GM06990 (cell line): ENCODE measurements around the gene SCN8A.

Experiments
- DNase-seq: peaks from one replicate; pipeline ENCODE4 v3.0.0-alpha.2; 2011; ENCODE audit not compliant: insufficient read length; ENCODE audit errors: extremely low read depth
- H3K27me3 ChIP-seq: replicated peaks from 2 replicates; pipeline ENCODE4 v1.6.0; 2011; ENCODE audit warnings: low read length; ENCODE audit not compliant: control insufficient read depth, insufficient read depth
- H3K36me3 ChIP-seq: 2 replicates; pipeline ENCODE4 v1.5.1; 2011; ENCODE audit warnings: low read length; ENCODE audit not compliant: control insufficient read depth, insufficient read depth
- H3K4me3 ChIP-seq: replicated peaks from 2 replicates; pipeline ENCODE4 v1.5.1; 2011; ENCODE audit warnings: low read depth, mild to moderate bottlenecking, control low read depth, low read length
- TF ChIP-seq, protein P1 (sequence below): IDR thresholded peaks from 2 replicates; pipeline ENCODE4 v1.5.1; 2011; ENCODE audit warnings: low read length, control low read depth, mild to moderate bottlenecking, inconsistent platforms; ENCODE audit not compliant: insufficient read depth, poor library complexity, severe bottlenecking

Gene SCN8A

DNA sequence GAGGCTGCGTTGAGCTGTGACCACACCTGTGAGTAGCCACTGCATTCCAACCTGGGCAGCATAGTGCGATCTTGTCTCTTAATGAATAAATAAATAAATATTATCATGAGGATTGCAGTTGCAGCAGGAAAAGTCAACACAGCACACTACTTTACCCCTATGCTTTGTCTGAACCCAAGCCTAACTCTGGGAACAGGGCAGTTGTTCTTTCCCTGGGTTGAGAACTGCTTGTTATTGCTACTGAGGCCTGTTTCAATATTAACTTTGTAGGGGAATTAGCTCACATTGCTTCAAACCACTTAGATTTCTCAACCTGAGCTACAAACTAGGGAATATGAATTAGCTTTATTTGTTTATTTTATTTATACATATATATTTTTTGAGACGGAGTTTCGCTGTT lies 102.5 kb downstream of the SCN8A start:
- Histone ChIP-seq H3K27me3 (no peaks in the 10 kb centered on the region; the same call in 1 of the 2 replicates), H3K4me3 (no peak overlapping the region), H3K36me3 (no peaks in the 10 kb centered on the region)
- TF ChIP-seq, protein P1, sequence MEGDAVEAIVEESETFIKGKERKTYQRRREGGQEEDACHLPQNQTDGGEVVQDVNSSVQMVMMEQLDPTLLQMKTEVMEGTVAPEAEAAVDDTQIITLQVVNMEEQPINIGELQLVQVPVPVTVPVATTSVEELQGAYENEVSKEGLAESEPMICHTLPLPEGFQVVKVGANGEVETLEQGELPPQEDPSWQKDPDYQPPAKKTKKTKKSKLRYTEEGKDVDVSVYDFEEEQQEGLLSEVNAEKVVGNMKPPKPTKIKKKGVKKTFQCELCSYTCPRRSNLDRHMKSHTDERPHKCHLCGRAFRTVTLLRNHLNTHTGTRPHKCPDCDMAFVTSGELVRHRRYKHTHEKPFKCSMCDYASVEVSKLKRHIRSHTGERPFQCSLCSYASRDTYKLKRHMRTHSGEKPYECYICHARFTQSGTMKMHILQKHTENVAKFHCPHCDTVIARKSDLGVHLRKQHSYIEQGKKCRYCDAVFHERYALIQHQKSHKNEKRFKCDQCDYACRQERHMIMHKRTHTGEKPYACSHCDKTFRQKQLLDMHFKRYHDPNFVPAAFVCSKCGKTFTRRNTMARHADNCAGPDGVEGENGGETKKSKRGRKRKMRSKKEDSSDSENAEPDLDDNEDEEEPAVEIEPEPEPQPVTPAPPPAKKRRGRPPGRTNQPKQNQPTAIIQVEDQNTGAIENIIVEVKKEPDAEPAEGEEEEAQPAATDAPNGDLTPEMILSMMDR: no peak
- no peak for DNase-seq

DNA sequence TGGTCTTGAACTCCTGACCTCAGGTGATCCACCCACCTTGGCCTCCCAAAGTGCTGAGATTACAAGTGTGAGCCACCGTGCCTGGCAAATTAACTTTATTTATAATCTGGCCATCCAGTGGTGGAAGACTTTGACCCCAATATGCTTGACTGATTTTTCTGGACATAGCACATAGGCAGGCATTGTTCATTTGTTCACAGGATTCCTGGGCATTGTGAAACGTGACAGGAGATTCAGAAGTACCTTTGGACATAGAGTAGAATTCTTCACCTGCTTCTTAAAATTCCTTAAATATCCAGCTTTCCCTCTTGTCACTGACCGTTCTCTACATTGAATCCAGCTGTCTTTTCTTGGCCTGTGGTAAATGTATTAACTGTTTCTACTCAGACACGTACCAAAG lies 103.1 kb downstream of the SCN8A start:
- TF ChIP-seq, protein P1: no peak
- no peak for DNase-seq
- H3K36me3 ChIP-seq: no peaks in the 10 kb centered on the region
- no peaks in the 10 kb centered on the region; the same call in 1 of the 2 replicates for H3K27me3 ChIP-seq
- no peak overlapping the region for H3K4me3 ChIP-seq

- DNase-seq: no peak
- Histone ChIP-seq H3K36me3 (no peaks in the 10 kb centered on the region), H3K4me3 (no peak overlapping the region), H3K27me3 (no peaks in the 10 kb centered on the region; the same call in 1 of the 2 replicates)
- TF ChIP-seq, protein P1: no peak
Observed at GRCh38 chr12:51695241-51696010, 104.4 kb downstream of the SCN8A start.

DNA sequence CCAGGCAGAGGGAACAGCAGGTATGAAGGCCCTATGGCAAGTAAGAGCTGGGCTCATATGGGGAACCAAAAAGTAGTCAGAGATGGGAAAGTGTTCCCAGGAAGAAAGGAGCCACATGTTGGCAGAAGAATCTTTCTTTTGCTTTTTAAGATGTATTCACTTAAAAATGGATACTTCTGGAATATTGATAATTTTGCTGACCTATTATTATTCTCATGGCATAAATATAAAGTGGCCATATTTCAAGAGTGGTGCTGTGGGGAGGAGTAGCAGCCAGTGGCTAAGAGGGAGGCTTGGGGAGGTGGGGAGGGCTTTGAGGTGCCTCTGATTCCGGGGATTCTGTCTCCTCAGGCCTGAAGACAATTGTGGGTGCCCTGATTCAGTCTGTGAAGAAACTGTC lies 108.2 kb downstream of the SCN8A start:
- Histone ChIP-seq H3K27me3 (no peaks in the 10 kb centered on the region; the same call in 1 of the 2 replicates), H3K36me3 (no peaks in the 10 kb centered on the region), H3K4me3 (no peak overlapping the region)
- TF ChIP-seq, protein P1: no peak
- no peak for DNase-seq

GRCh38 chr12:51700887-51701286 lies 109.9 kb downstream of the SCN8A start:
- Histone ChIP-seq H3K4me3 (no peak overlapping the region), H3K36me3 (no peaks in the 10 kb centered on the region), H3K27me3 (no peaks in the 10 kb centered on the region; the same call in none of the 2 replicates)
- TF ChIP-seq, protein P1: no peak
- DNase-seq: no peak
